Bone marrow (tissue), 2 donors: ENCODE results near the gene ATOH8.
A peak's percentile ranks its signal among the peaks of the same experiment; 100 is the strongest.

Experiments
- DNase-seq, 2 donors: peaks; one replicate each; lab custom pipeline; 2025; lab: John Stamatoyannopoulos, UW

The ATOH8 gene

GRCh38 chr2:85786444-85786843 is 32.7 kb downstream of the ATOH8 start:
- no peak for DNase-seq

DNA sequence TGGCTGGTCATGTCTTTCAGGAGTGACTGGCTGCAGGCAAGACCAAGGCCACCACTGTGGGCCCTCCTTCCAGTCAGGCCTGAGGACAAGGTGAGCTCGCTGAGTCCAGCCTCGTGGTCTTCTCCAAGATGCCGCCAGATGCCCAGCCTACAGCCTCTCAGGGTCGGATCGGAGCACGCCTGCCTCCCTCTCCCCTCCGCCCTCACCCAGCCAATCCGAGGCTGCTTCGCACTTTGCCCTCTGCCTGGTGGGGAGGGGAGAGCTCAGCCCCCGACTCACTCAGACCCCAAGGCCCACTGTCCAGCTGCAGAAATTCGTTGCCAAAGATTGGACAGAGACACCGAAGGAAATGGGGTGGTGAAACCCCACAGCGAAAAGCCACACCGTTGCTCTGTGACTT is 33.1 kb downstream of the ATOH8 start:
- no peak for DNase-seq

- no peak for DNase-seq
Measured at GRCh38 chr2:85787282-85787980, 33.6 kb downstream of the ATOH8 start.

- DNase-seq: no peak
Measured at GRCh38 chr2:85787981-85788340, 34.2 kb downstream of the ATOH8 start.

GRCh38 chr2:85788603-85789002 is 34.8 kb downstream of the ATOH8 start:
- DNase-seq: no peak

DNA sequence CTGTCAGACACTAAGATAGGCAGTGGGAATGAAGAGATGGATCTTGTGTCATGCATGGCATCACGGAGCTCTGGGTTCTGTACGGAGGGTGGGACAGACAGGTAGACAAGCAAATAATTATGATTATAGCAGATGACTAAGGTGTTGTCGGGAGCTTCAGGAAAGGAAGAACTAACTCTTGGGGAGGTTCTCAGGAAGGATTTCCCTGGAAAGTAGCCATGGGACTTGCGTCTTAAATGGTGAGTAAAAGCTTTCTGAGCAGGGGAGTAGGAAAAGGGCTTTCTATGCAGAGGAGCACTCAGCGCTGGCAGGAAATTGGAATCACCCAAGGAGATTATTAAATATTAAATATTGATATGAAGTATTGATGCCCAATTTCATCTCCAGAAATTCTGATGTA is 35.5 kb downstream of the ATOH8 start:
- no peak for DNase-seq

DNA sequence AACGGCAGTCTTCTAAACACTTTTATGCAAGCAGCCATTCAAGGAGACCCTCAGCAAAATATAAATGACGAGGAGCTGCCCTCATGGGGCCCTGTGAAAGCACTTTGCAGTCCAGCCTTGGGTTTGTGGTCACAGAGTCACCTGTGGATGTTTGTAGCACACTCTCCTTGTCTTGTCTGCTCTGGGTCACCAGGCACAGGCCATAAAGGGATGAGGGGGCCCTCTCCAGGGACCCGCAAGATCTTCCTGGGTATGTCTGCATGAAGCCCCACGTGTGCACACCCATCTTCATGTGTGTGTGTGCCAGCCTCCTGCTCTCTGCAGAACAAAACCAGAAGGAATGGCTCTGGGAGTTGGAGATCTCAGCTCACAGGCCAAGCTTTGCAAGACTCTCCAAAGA is 36.2 kb downstream of the ATOH8 start:
- no peak for DNase-seq

- DNase-seq: peak in 1 of 2 donors; percentile 20
Measured at GRCh38 chr2:85790499-85791188, 36.9 kb downstream of the ATOH8 start.

GRCh38 chr2:85791704-85792565 is 38.1 kb downstream of the ATOH8 start:
- no peak for DNase-seq

DNA sequence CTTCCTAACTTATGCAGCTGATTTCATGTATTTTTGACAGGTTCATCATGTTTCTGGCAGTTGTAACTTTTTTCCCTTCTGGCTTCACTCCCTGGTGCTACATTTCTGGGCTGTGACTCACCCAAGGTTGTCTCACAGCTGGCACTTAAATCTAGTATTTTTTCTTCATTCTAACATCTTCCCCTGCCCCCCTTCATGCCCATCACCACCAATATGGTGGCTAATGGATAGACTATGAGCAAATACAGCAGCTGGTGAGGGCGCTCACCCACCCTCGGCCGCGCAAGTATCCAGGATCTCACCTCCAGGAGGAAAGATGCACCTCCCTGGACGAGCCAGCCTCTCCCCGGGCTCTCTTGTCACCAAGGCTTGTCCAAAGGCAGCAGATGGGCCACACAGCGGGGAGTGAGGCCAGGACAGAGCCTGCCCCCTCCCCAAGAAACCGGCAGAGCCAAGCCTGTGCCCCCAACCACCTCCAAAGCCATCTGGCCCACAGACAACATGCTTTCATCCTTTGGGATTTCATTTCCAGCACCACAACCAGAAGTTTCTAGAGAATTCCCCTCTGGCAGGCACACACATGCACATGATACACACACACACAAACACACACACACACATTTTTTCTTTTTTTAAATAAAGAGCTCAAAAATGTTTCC is 39.1 kb downstream of the ATOH8 start:
- DNase-seq: no peak

GRCh38 chr2:85793584-85793983 is 39.8 kb downstream of the ATOH8 start:
- no peak for DNase-seq

DNA sequence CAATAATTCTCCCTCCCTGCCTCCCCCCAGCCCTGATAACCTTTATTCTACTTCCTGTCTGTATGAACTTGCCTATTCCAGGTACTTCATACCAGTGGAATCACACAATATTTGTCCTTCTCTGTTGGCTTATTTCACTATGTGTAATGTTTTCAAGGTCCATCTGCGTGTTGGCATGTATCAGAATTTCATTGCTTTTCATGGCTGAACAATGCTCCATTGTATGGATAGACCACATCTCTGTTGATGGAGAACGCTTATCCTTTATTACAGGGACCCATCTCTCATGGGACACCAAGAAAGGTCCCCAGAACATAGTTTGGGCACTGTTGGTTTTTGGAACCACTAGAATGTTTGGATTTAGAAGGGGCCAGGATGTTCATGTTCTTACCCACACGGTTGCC is 40.2 kb downstream of the ATOH8 start:
- DNase-seq: no peak

DNA sequence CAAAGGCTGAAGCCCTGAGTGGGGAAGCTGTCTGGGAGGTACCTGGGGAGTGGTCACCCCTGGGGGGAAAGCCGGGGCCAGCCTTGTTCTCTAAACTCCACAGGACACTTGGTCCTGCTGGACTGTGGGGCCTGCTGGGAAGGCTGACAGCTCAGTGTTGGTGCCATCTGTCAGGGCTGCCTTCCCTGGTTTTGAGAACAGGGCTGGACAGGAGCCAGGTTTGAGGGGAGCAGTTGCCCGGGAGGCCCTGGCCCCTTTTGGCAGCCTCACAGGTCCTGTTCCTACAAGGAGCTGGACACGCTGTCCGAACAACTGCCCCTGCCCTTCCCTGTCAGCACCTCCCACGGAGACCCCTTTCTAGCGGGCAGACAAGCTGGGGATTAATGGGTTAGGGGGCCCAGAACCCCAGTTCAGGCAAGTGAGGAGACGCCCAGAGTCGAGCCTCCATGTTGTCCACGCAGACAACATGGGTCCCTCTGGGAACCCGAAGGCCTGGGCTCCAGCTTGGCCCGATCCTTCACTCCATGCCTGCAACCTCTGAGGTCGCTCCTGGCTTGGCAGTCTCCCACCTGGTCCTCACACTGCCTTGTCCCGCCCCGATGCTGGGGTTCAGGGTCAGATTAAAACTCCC is 40.8 kb downstream of the ATOH8 start:
- DNase-seq: no peak

DNA sequence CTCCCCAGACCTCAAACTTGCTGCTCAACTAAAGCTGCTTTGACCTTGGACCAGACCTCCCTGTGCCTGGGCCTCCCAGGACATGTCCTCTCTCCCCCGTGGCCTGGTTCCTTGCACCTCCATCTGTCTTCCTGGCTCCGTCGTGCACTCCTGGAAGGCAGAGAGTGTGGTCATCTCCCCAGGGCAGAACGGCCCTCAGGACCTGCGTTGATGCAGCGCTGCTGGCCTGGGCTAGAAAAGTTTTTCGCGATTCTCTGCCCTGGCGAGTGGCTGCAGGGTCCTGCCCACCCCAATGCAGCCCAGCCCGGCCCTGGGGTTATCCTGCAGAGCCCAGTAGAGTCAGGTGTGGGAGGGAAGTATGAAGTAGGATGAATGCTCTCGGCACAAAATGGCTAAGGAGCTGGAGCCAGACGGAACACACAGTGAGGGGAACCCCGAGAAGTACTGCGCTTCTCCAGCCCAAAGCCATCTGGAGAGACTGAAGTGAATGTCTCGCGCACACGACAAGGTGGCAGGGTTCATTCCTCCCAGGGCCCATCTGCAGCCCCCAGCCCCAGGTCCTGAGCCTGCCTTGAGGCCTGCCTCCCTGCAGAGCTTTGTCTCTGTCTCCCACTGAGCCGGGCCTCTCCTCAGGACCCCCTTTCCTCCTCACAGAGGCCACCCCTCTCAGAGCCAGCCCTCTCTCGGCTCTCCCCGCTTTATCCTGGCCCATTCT is 41.7 kb downstream of the ATOH8 start:
- DNase-seq: no peak

DNA sequence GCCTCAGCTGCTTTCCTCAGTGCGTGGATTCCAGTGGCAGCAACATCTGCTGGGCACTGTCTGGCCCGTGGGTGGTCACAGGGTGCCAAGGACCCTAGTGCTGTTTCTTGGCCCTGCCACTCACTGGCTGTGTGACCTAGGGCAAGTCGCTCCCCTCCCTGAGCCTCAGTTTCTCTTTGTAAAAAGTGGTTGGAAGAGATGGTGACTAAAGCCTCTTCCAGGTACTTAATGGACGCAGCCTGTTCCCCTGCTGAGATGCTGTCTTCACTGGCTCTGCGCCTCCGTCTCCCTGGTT is 42.2 kb downstream of the ATOH8 start:
- DNase-seq: no peak

- DNase-seq: no peak
Measured at GRCh38 chr2:85796341-85797262, 42.8 kb downstream of the ATOH8 start.

DNA sequence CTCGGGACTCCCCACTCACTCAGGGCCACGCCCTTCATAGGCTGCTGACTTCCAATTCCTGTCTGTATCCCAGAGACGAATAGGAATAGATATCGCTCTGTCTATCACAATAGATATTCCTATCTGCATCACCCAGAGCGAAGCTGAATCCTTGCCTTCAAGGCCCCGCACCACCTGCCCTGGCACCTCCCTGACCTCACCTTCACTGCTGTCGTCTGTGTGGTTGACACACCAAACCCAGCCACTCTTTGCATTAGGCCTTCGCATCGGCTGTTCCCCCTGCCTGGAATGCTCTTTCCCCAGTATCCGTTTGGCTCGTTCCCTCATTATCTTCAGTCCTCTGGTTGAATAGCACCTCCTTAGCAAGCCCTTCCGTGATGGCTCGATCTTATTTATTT is 43.5 kb downstream of the ATOH8 start:
- no peak for DNase-seq

GRCh38 chr2:85797921-85798320 is 44.1 kb downstream of the ATOH8 start:
- no peak for DNase-seq

DNA sequence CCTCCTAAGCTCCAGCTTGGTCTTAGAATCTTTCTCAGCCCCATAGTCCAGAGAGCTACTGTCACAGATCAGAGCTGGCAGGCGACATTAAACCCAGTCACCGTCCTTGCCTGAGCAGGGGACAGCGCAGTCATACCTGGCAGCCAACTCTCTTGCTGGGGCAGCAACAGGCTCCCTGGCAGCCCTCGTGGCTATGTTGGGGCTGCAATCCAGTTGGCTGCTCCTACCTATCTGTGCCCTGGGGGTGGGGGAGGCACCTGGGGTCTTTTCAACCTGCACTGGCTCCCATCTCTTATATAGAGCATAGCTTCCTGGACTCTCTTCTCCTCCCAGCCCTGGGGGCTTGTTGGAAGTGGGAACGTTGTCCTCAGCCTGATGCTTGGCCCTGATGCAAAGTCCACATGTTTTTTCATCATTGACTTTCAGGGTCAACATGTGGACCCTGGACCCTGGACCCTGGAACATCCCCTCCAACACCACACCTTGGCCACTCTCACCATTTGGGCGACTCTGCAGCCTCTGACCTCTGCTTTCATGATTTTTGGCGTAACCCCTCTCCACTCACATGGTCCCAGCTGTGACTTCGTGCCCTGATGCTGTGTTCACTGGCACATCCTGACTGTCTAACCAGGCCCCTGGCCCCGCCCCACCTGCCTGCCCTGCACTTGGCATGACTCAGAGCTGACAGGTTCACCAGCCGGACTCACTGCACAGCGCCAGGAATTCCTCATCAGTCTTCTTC is 45.6 kb downstream of the ATOH8 start:
- DNase-seq: no peak

DNA sequence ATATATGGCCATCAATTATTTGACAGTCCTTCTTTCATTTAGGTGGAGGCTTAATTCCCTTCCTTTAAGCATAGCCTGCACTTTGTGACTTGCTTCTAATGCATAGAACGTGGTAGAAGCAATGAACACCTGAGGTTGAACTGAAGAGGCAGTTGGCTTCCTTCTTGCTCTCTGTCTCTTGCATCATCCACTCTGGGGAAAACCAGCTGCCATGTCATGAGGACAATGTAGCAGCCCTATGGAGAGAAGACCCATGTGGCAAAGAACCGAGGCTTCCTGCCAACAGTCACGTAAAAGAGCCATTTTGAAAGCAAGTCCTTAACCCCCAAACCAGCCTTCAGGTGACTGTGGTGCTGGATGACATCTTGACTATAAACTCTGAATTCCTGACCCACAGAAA is 46.8 kb downstream of the ATOH8 start:
- no peak for DNase-seq
